Measurements from ENCODE around the gene CD48. TPM values are rescaled to one million over a fixed set of nuclear protein-coding genes. Genes with fewer than 3 reads are reported as not detected.

CD48 gene
- total RNA-seq, 1 experiment from 2014 or later: not detected

- no peak for TF ChIP-seq CTCF (IDR thresholded peaks at IDR 0.05; ENCODE audit: unreplicated experiment)
- Mint-ChIP-seq H3K9me3 (ENCODE audit: low read depth, unreplicated experiment) (peaks cover 2% of the 10 kb centered on the region), H3K36me3 (ENCODE audit: insufficient read depth, unreplicated experiment) (no peaks in the 10 kb centered on the region), H3K4me1 (ENCODE audit: low read depth, unreplicated experiment) (no peaks in the 10 kb centered on the region), H3K4me3 (ENCODE audit: low read depth, unreplicated experiment) (no peak overlapping the region), H3K27me3 (ENCODE audit: unreplicated experiment) (peaks cover 66% of the 10 kb centered on the region), H3K27ac (ENCODE audit: unreplicated experiment) (no peak overlapping the region)
- intact Hi-C loops (cut with micrococcal nuclease; ENCODE audit: unreplicated experiment): no loop called here
- no peak for DNase-seq
- no TSS peak for BruUV-seq (replicated peaks)
- CTCF ChIA-PET: no interaction called here
Observed at GRCh38 chr1:160658162-160658813, 53.3 kb downstream of the CD48 start.

GRCh38 chr1:160657250-160657781 lies 54.3 kb downstream of the CD48 start:
- Mint-ChIP-seq H3K4me1 (ENCODE audit: low read depth, unreplicated experiment) (no peaks in the 10 kb centered on the region), H3K36me3 (ENCODE audit: insufficient read depth, unreplicated experiment) (no peaks in the 10 kb centered on the region), H3K27ac (ENCODE audit: unreplicated experiment) (no peak overlapping the region), H3K27me3 (ENCODE audit: unreplicated experiment) (peaks cover 66% of the 10 kb centered on the region), H3K9me3 (ENCODE audit: low read depth, unreplicated experiment) (peaks cover 2% of the 10 kb centered on the region), H3K4me3 (ENCODE audit: low read depth, unreplicated experiment) (no peak overlapping the region)
- no peak for TF ChIP-seq CTCF (IDR thresholded peaks at IDR 0.05; ENCODE audit: unreplicated experiment)
- CTCF ChIA-PET: no interaction called here
- DNase-seq: no peak
- no TSS peak for BruUV-seq (replicated peaks)
- intact Hi-C loops (cut with micrococcal nuclease; ENCODE audit: unreplicated experiment): no loop called here

GRCh38 chr1:160656737-160657136 lies 54.9 kb downstream of the CD48 start:
- H3K4me3 Mint-ChIP-seq (ENCODE audit: low read depth, unreplicated experiment): no peak overlapping the region
- H3K27me3 Mint-ChIP-seq (ENCODE audit: unreplicated experiment): peaks cover 66% of the 10 kb centered on the region
- CTCF ChIA-PET: no interaction called here
- H3K9me3 Mint-ChIP-seq (ENCODE audit: low read depth, unreplicated experiment): peaks cover 2% of the 10 kb centered on the region
- intact Hi-C loops (cut with micrococcal nuclease; ENCODE audit: unreplicated experiment): no loop called here
- no TSS peak for BruUV-seq (replicated peaks)
- TF ChIP-seq CTCF (IDR thresholded peaks at IDR 0.05; ENCODE audit: unreplicated experiment): no peak
- H3K4me1 Mint-ChIP-seq (ENCODE audit: low read depth, unreplicated experiment): no peaks in the 10 kb centered on the region
- H3K27ac Mint-ChIP-seq (ENCODE audit: unreplicated experiment): no peak overlapping the region
- H3K36me3 Mint-ChIP-seq (ENCODE audit: insufficient read depth, unreplicated experiment): no peaks in the 10 kb centered on the region
- no peak for DNase-seq

GRCh38 chr1:160653620-160654016 lies 58.0 kb downstream of the CD48 start:
- Mint-ChIP-seq H3K9me3 (ENCODE audit: low read depth, unreplicated experiment) (no peaks in the 10 kb centered on the region), H3K27me3 (ENCODE audit: unreplicated experiment) (peaks cover 50% of the 10 kb centered on the region), H3K4me1 (ENCODE audit: low read depth, unreplicated experiment) (no peaks in the 10 kb centered on the region), H3K4me3 (ENCODE audit: low read depth, unreplicated experiment) (no peak overlapping the region), H3K36me3 (ENCODE audit: insufficient read depth, unreplicated experiment) (no peaks in the 10 kb centered on the region), H3K27ac (ENCODE audit: unreplicated experiment) (no peak overlapping the region)
- intact Hi-C loops (cut with micrococcal nuclease; ENCODE audit: unreplicated experiment): no loop called here
- no peak for DNase-seq
- CTCF ChIA-PET: no interaction called here
- no TSS peak for BruUV-seq (replicated peaks)
- no peak for TF ChIP-seq CTCF (IDR thresholded peaks at IDR 0.05; ENCODE audit: unreplicated experiment)
